Calu3 (cell line): Measurements from ENCODE around the gene OR2V1. TPM values are rescaled to one million over a fixed set of nuclear protein-coding genes. Genes with fewer than 3 reads are reported as not detected.

Experiments used
- BruUV-seq: library from RNA; stranded (reverse); fragments of 400-500 nt; replicated peaks from 2 replicates; lab custom pipeline; 2021; lab: Mats Ljungman, UMichigan
- CTCF ChIA-PET: fragments of 300-600 bp; sonication (Branson Sonifier 250); formaldehyde crosslinking; loops from one replicate; lab custom pipeline; 2022; ENCODE audit warnings: antibody characterized with exemption; lab: Charles Lee
- DNase-seq: peaks from one replicate; pipeline ENCODE4 v3.0.0; 2022
- H3K27ac Mint-ChIP-seq: one replicate; pipeline ENCODE4 v1.8.0; 2022; ENCODE audit warnings: mixed read lengths; ENCODE audit not compliant: unreplicated experiment
- H3K27me3 Mint-ChIP-seq: one replicate; pipeline ENCODE4 v1.8.0; 2022; ENCODE audit warnings: mixed read lengths; ENCODE audit not compliant: unreplicated experiment
- H3K36me3 Mint-ChIP-seq: one replicate; pipeline ENCODE4 v1.8.0; 2022; ENCODE audit warnings: mild to moderate bottlenecking, moderate library complexity, mixed read lengths; ENCODE audit not compliant: insufficient read depth, unreplicated experiment
- H3K4me1 Mint-ChIP-seq: one replicate; pipeline ENCODE4 v1.8.0; 2022; ENCODE audit warnings: mild to moderate bottlenecking, low read depth, mixed read lengths; ENCODE audit not compliant: unreplicated experiment
- H3K4me3 Mint-ChIP-seq: one replicate; pipeline ENCODE4 v1.8.0; 2022; ENCODE audit warnings: mild to moderate bottlenecking, low read depth, moderate library complexity, mixed read lengths; ENCODE audit not compliant: unreplicated experiment
- H3K9me3 Mint-ChIP-seq: one replicate; pipeline ENCODE4 v1.8.0; 2022; ENCODE audit warnings: low read depth, mixed read lengths; ENCODE audit not compliant: unreplicated experiment
- intact Hi-C: fragments of 100-400 bp; cut with micrococcal nuclease; formaldehyde crosslinking; loops from one replicate; pipeline ENCODE4 v1.10.0; 2022; ENCODE audit not compliant: unreplicated experiment
- total RNA-seq: library from RNA; stranded (reverse); gene quantifications from 2 replicates; pipeline ENCODE4 v1.2.3, GENCODE V29; 2022
- TF ChIP-seq, protein P1 (sequence below): fragments of 200-600 bp; IDR thresholded peaks from one replicate; pipeline ENCODE4 v1.8.0; 2022; ENCODE audit warnings: antibody characterized with exemption; ENCODE audit not compliant: unreplicated experiment

Gene OR2V1
- total RNA-seq, 1 experiment from 2014 or later: not detected

DNA sequence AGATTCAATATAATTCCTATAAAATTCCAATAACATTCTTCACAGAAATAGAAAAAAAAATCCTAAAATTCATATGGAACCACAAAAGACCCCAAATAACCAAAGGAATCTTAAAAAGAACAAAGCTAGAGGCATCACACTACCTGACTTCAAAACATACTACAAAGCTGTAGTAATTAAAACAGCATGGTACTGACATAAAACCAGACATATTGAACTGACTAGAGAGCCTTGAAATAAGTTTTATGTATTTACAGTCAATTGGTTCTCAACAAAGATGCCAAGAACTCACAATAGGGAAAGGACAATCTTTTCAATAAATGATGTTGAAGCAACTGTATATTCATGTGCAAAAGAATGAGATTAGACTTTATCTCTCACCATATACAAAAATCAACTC lies 54.0 kb downstream of the OR2V1 start:
- H3K4me3 Mint-ChIP-seq: no peak overlapping the region
- no peaks in the 10 kb centered on the region for H3K9me3 Mint-ChIP-seq
- H3K4me1 Mint-ChIP-seq: no peaks in the 10 kb centered on the region
- H3K36me3 Mint-ChIP-seq: no peaks in the 10 kb centered on the region
- CTCF ChIA-PET: no interaction called here
- intact Hi-C loops: no loop called here
- TF ChIP-seq, protein P1, sequence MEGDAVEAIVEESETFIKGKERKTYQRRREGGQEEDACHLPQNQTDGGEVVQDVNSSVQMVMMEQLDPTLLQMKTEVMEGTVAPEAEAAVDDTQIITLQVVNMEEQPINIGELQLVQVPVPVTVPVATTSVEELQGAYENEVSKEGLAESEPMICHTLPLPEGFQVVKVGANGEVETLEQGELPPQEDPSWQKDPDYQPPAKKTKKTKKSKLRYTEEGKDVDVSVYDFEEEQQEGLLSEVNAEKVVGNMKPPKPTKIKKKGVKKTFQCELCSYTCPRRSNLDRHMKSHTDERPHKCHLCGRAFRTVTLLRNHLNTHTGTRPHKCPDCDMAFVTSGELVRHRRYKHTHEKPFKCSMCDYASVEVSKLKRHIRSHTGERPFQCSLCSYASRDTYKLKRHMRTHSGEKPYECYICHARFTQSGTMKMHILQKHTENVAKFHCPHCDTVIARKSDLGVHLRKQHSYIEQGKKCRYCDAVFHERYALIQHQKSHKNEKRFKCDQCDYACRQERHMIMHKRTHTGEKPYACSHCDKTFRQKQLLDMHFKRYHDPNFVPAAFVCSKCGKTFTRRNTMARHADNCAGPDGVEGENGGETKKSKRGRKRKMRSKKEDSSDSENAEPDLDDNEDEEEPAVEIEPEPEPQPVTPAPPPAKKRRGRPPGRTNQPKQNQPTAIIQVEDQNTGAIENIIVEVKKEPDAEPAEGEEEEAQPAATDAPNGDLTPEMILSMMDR: no peak
- no TSS peak for BruUV-seq
- H3K27me3 Mint-ChIP-seq: peaks cover 30% of the 10 kb centered on the region
- no peak overlapping the region for H3K27ac Mint-ChIP-seq
- DNase-seq: no peak

Other genes starting within 250 kb of the OR2V1 start
- gene BTNL8, start 232.0 kb downstream of the OR2V1 start, total RNA-seq: not detected in 2 replicates
- not detected in 2 replicates for gene BTNL3, start 142.3 kb downstream of the OR2V1 start, total RNA-seq
- gene BTNL9, start 90.9 kb downstream of the OR2V1 start, total RNA-seq: 5.0 and 5.8 TPM in 2 replicates
- not detected in 2 replicates for gene OR2V2, start 16.4 kb upstream of the OR2V1 start, total RNA-seq
- 1.8 and 2.4 TPM in 2 replicates for gene TRIM7, start 74.0 kb upstream of the OR2V1 start, total RNA-seq
- gene TRIM41, start 92.1 kb upstream of the OR2V1 start, total RNA-seq: 33.5 and 34.2 TPM in 2 replicates
- gene RACK1, start 112.7 kb upstream of the OR2V1 start, total RNA-seq: 1,679 and 1,946 TPM in 2 replicates
- gene TRIM52, start 130.0 kb upstream of the OR2V1 start, total RNA-seq: 14.8 and 14.9 TPM in 2 replicates
- gene OR4F3, start 236.1 kb upstream of the OR2V1 start, total RNA-seq: not detected in 2 replicates